Esophagus muscularis mucosa (tissue), 4 donors: ENCODE data around the gene AUTS2. TPM values are rescaled to one million over a fixed set of nuclear protein-coding genes. Genes with fewer than 3 reads are reported as not detected.

ENCODE experiments used
- DNase-seq: peaks from one replicate; pipeline ENCODE4 v3.0.0-alpha.2; 2017; ENCODE audit errors: extremely low spot score
- H3K27ac ChIP-seq, 4 donors: fragments of 200-600 bp; sonication (generic); replicated peaks in 1 of 4; 1 replicate in 3 of 4; 2 replicates in 1 of 4; pipeline ENCODE4 v1.5.1; 2016 to 2019; ENCODE audit warnings: mild to moderate bottlenecking in 1 of 4
- H3K27me3 ChIP-seq, 4 donors: fragments of 200-600 bp; sonication (generic); one replicate each; pipeline versions ENCODE4 v1.5.1 to v1.6.0; 2016 to 2019
- H3K36me3 ChIP-seq, 4 donors: fragments of 200-600 bp; sonication (generic); one replicate each; pipeline ENCODE4 v1.5.1; 2016 to 2019
- H3K4me1 ChIP-seq, 4 donors: fragments of 200-600 bp; sonication (generic); one replicate each; pipeline ENCODE4 v1.5.1; 2016 to 2019
- H3K4me3 ChIP-seq, 4 donors: fragments of 200-600 bp; sonication (generic); 1 replicate in 2 of 4; 2 replicates in 2 of 4; pipeline ENCODE4 v1.5.1; 2016 to 2019; ENCODE audit warnings: mild to moderate bottlenecking in 4 of 4, moderate library complexity in 1 of 4
- H3K9me3 ChIP-seq, 4 donors: fragments of 200-600 bp; sonication (generic); 1 replicate in 3 of 4; 2 replicates in 1 of 4; pipeline ENCODE4 v1.5.1; 2016 to 2019
- CTCF ChIP-seq, 3 experiments: fragments of 200-600 bp in 2 of 3; fragments of 450-650 bp in 1 of 3; sonication (generic) in 2 of 3; IDR thresholded peaks; one replicate each; pipeline ENCODE4 v1.5.1; 2017 to 2019; ENCODE audit warnings: antibody characterized with exemption in 3 of 3, mild to moderate bottlenecking in 2 of 3, moderate library complexity in 1 of 3
- EP300 ChIP-seq: sonication (generic); formaldehyde crosslinking; IDR thresholded peaks from one replicate; pipeline ENCODE4 v1.6.1; 2017; ENCODE audit warnings: antibody characterized with exemption
- POLR2A ChIP-seq: fragments of 450-650 bp; IDR thresholded peaks from one replicate; pipeline ENCODE4 v1.6.1; 2017; ENCODE audit warnings: antibody characterized with exemption, moderate library complexity, mild to moderate bottlenecking, low read depth
- POLR2AphosphoS5 ChIP-seq, 2 donors: sonication (generic); formaldehyde crosslinking; IDR thresholded peaks; one replicate each; pipeline ENCODE4 v1.6.1; 2017; ENCODE audit warnings: antibody characterized with exemption in 2 of 2
- WGBS: methylation state at CpG from one replicate; pipeline ENCODE4 v1.1.5; 2018; 5-methylcytosine and 5-hydroxymethylcytosine counted together
- intact Hi-C: fragments of 100-400 bp; cut with DNase I; formaldehyde crosslinking; loops from one replicate; pipeline ENCODE4 v1.15.1; 2023
- total RNA-seq, 4 donors: library from RNA; depleted of rRNA; stranded (reverse); fragments of >200 nt; gene quantifications; one replicate each; pipeline versions ENCODE4 v1.1.0 to v1.2.1, GENCODE V29; 2016

The AUTS2 gene
- total RNA-seq, 4 donors from 2014 or later: 18.5 to 44.9 (median 34.2) TPM

- TF ChIP-seq CTCF (IDR thresholded peaks at IDR 0.05): no peak
- TF ChIP-seq POLR2A: no peak
- no peak for TF ChIP-seq POLR2AphosphoS5 (IDR thresholded peaks at IDR 0.05)
- no peak for TF ChIP-seq EP300
- no peak overlapping the region for H3K27ac ChIP-seq
- WGBS: 96% methylated on average over 3 of the region's 3 CpGs
- H3K9me3 ChIP-seq: no peaks in the 10 kb centered on the region
- H3K4me1 ChIP-seq: no peaks in the 10 kb centered on the region
- H3K4me3 ChIP-seq: no peak overlapping the region
- intact Hi-C loops: no loop called here
- DNase-seq: no peak
- peaks cover 16 to 85% (median 57%) of the 10 kb centered on the region in 4 donors for H3K36me3 ChIP-seq
- H3K27me3 ChIP-seq: no peaks in the 10 kb centered on the region
Observed at GRCh38 chr7:70774950-70775527, 1176.8 kb downstream of the AUTS2 start.

GRCh38 chr7:70775570-70776156 lies 1177.4 kb downstream of the AUTS2 start:
- no peak for TF ChIP-seq CTCF (IDR thresholded peaks at IDR 0.05)
- no peak for TF ChIP-seq POLR2A
- TF ChIP-seq POLR2AphosphoS5 (IDR thresholded peaks at IDR 0.05): no peak
- no peak for TF ChIP-seq EP300
- intact Hi-C loops: no loop called here
- no peak overlapping the region for H3K4me3 ChIP-seq
- H3K27ac ChIP-seq: no peak overlapping the region
- no peaks in the 10 kb centered on the region for H3K4me1 ChIP-seq
- H3K36me3 ChIP-seq: peaks cover 22 to 85% (median 59%) of the 10 kb centered on the region in 4 donors
- no peaks in the 10 kb centered on the region for H3K9me3 ChIP-seq
- WGBS: 71% methylated on average over 4 of the region's 4 CpGs
- DNase-seq: no peak
- no peaks in the 10 kb centered on the region for H3K27me3 ChIP-seq

- intact Hi-C loops: no loop called here
- no peak for TF ChIP-seq EP300
- no peak for TF ChIP-seq POLR2AphosphoS5 (IDR thresholded peaks at IDR 0.05)
- TF ChIP-seq POLR2A: no peak
- no peak for TF ChIP-seq CTCF (IDR thresholded peaks at IDR 0.05)
- Histone ChIP-seq H3K36me3 (peaks cover 24 to 86% (median 56%) of the 10 kb centered on the region in 4 donors), H3K4me3 (no peak overlapping the region), H3K9me3 (no peaks in the 10 kb centered on the region), H3K27me3 (no peaks in the 10 kb centered on the region), H3K27ac (no peak overlapping the region), H3K4me1 (no peaks in the 10 kb centered on the region)
- DNase-seq: no peak
- 80% methylated on average over 7 of the region's 7 CpGs for WGBS
Observed at GRCh38 chr7:70776627-70777101, 1178.4 kb downstream of the AUTS2 start.

GRCh38 chr7:70777251-70777650 lies 1179.0 kb downstream of the AUTS2 start:
- H3K9me3 ChIP-seq: no peaks in the 10 kb centered on the region
- no peaks in the 10 kb centered on the region for H3K27me3 ChIP-seq
- no peaks in the 10 kb centered on the region for H3K4me1 ChIP-seq
- no peak overlapping the region for H3K27ac ChIP-seq
- intact Hi-C loops: no loop called here
- TF ChIP-seq EP300 (no peak), POLR2AphosphoS5 (IDR thresholded peaks at IDR 0.05) (no peak), POLR2A (no peak), CTCF (IDR thresholded peaks at IDR 0.05) (no peak)
- H3K36me3 ChIP-seq: peaks cover 30 to 86% (median 55%) of the 10 kb centered on the region in 4 donors
- no peak for DNase-seq
- H3K4me3 ChIP-seq: no peak overlapping the region

GRCh38 chr7:70778585-70778984 lies 1180.3 kb downstream of the AUTS2 start:
- no peak for TF ChIP-seq POLR2AphosphoS5 (IDR thresholded peaks at IDR 0.05)
- no peak for TF ChIP-seq POLR2A
- no peak for TF ChIP-seq CTCF (IDR thresholded peaks at IDR 0.05)
- TF ChIP-seq EP300: no peak
- Histone ChIP-seq H3K36me3 (peaks cover 39 to 87% (median 58%) of the 10 kb centered on the region in 4 donors), H3K27me3 (no peaks in the 10 kb centered on the region), H3K4me3 (no peak overlapping the region), H3K9me3 (no peaks in the 10 kb centered on the region), H3K27ac (no peak overlapping the region), H3K4me1 (no peaks in the 10 kb centered on the region)
- DNase-seq: no peak
- 89% methylated on average over 3 of the region's 3 CpGs for WGBS
- intact Hi-C loops: no loop called here
